ENCODE results near the gene DOK7.

Gene DOK7

DNA sequence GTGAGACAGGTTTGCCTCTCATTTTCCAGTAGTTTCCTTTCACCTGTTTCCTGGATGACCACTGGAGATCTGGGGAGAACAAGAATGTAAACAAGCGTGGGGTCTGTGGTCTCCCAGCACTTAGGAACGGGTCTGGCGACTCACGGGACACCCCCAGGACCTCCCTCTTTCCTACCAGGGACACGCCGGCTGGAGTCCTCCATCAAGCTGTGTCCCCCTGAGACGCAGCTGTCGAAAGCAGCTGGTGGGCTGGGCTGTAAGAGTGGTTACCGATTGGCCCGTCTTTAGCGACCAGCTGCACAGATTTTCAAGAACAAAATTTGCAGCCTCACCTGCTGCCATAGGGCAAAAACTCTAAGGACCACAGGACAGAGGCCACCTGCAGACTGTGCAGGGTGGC is 57.2 kb downstream of the DOK7 start:
- Histone ChIP-seq H3K4me2 (ENCODE audit: low read depth, low read length) (no peak overlapping the region), H4K20me1 (ENCODE audit: insufficient read depth, low read length) (no peaks in the 10 kb centered on the region), H3F3A (ENCODE audit: insufficient read depth, low read length) (no peaks in the 10 kb centered on the region), H3K9me3 (replicated peaks; ENCODE audit: insufficient read depth, low read length) (no peaks in the 10 kb centered on the region), H3K79me2 (ENCODE audit: low read length) (no peaks in the 10 kb centered on the region), H3K9me2 (replicated peaks; ENCODE audit: insufficient read depth, low read length) (no peaks in the 10 kb centered on the region), H3K9ac (ENCODE audit: low read length) (no peak overlapping the region), H2AFZ (ENCODE audit: low read length) (no peak overlapping the region), H3K4me1 (ENCODE audit: low read length) (no peaks in the 10 kb centered on the region), H3K27ac (ENCODE audit: low read length) (no peak overlapping the region), H3K4me3 (ENCODE audit: low read length) (no peak overlapping the region), H3K36me3 (replicated peaks; ENCODE audit: insufficient read depth, low read length) (no peaks in the 10 kb centered on the region; the same call in 1 of the 2 replicates), H3K27me3 (replicated peaks; ENCODE audit: insufficient read depth, low read length) (no peaks in the 10 kb centered on the region)
- TF ChIP-seq EZH2phosphoT487 (IDR thresholded peaks at IDR 0.05; ENCODE audit: low read length) (no peak), EZH2 (optimal IDR thresholded peaks at IDR 0.05; ENCODE audit: low read depth, low read length) (no peak)
- TF ChIP-seq, protein P1, sequence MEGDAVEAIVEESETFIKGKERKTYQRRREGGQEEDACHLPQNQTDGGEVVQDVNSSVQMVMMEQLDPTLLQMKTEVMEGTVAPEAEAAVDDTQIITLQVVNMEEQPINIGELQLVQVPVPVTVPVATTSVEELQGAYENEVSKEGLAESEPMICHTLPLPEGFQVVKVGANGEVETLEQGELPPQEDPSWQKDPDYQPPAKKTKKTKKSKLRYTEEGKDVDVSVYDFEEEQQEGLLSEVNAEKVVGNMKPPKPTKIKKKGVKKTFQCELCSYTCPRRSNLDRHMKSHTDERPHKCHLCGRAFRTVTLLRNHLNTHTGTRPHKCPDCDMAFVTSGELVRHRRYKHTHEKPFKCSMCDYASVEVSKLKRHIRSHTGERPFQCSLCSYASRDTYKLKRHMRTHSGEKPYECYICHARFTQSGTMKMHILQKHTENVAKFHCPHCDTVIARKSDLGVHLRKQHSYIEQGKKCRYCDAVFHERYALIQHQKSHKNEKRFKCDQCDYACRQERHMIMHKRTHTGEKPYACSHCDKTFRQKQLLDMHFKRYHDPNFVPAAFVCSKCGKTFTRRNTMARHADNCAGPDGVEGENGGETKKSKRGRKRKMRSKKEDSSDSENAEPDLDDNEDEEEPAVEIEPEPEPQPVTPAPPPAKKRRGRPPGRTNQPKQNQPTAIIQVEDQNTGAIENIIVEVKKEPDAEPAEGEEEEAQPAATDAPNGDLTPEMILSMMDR (IDR thresholded peaks at IDR 0.05; ENCODE audit: low read length) = no peak
- DNase-seq = no peak

DNA sequence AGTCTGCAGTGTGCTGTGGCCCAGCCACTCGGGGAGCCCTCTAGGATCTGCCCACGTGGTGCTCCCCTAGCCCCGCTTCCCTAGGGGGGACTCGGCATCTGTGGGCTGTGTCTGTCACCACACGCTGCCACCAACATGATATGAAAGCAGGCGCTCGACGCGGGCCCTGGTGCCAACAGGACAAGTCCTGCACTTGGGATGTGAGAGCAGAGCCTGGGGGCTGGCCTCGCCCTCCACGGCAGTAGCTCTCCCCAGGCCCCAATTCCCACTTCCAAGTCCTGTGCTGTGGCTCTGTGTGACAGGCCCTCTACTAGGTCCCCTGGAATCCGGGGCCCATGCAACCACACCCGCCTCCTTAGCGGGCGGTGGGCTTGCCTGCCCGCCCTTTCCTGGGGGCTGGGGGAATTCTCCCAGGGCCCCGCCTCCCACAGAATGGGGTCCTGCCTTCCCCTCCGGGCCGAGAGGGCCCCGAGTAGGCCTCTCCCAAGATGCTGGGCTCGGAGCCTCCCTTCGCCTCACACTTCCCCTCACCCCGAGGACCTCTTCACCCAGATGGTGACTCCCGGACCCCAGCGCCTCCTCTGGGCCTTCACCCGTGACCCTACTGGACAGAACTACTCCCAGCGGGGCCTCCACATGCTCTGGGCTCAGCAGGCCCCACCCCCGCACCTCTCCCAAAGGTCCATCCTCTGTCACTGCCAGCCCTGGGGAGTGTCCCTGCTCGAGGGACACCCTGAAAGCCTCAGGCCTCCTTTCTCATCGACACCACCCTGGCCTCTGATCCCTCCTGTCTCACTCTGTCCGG is 57.9 kb downstream of the DOK7 start:
- Histone ChIP-seq H3K4me1 (ENCODE audit: low read length) (no peaks in the 10 kb centered on the region), H3K27me3 (replicated peaks; ENCODE audit: insufficient read depth, low read length) (no peaks in the 10 kb centered on the region), H3K9me2 (replicated peaks; ENCODE audit: insufficient read depth, low read length) (no peaks in the 10 kb centered on the region), H3K36me3 (replicated peaks; ENCODE audit: insufficient read depth, low read length) (no peaks in the 10 kb centered on the region; the same call in 1 of the 2 replicates), H4K20me1 (ENCODE audit: insufficient read depth, low read length) (no peaks in the 10 kb centered on the region), H3F3A (ENCODE audit: insufficient read depth, low read length) (no peaks in the 10 kb centered on the region), H3K27ac (ENCODE audit: low read length) (no peak overlapping the region), H2AFZ (ENCODE audit: low read length) (no peak overlapping the region), H3K9ac (ENCODE audit: low read length) (no peak overlapping the region), H3K79me2 (ENCODE audit: low read length) (peaks cover 4% of the 10 kb centered on the region; the same call in 1 of the 2 replicates), H3K4me2 (ENCODE audit: low read depth, low read length) (no peak overlapping the region), H3K9me3 (replicated peaks; ENCODE audit: insufficient read depth, low read length) (no peaks in the 10 kb centered on the region), H3K4me3 (ENCODE audit: low read length) (no peak overlapping the region)
- no peak for TF ChIP-seq EZH2 (optimal IDR thresholded peaks at IDR 0.05; ENCODE audit: low read depth, low read length)
- no peak for TF ChIP-seq EZH2phosphoT487 (IDR thresholded peaks at IDR 0.05; ENCODE audit: low read length)
- TF ChIP-seq, protein P1 (IDR thresholded peaks at IDR 0.05; ENCODE audit: low read length) = no peak
- no peak for DNase-seq

DNA sequence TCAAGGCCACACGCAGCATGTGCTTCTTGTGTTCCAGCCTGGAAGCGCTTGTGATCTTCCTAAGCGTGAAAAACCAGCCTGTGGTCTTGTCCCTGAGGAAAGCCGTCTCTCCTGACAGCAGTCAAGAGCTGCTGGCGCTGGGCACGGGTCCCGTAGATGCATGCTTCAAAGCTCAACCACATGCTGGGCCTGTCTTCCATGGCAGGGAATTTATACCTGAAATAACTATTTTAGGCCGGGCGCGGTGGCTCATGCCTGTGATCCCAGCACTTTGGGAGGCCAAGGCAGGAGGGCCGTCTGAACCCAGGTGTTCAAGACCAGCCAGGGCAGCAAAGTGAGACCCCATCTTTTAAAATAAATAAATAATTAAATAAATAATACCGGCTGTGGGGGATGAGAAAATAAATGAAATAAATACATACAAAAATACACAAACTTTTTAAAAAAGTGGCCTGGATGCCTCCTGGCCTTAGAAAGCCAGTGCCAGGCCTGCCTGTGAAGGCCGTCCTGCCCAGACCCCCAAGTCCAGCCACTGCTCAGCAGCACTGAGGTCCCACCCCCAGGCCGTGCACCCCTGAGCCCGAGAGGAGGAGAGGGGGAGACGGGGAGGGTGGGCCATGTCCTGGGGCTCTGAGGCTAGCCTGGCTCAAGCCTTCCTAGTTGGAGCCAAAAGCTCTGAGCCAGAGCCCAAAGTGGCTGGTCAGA is 58.7 kb downstream of the DOK7 start:
- TF ChIP-seq, protein P1 (IDR thresholded peaks at IDR 0.05; ENCODE audit: low read length) = no peak
- TF ChIP-seq EZH2 (optimal IDR thresholded peaks at IDR 0.05; ENCODE audit: low read depth, low read length) (no peak), EZH2phosphoT487 (IDR thresholded peaks at IDR 0.05; ENCODE audit: low read length) (no peak)
- Histone ChIP-seq H3K36me3 (replicated peaks; ENCODE audit: insufficient read depth, low read length) (no peaks in the 10 kb centered on the region; the same call in 1 of the 2 replicates), H3F3A (ENCODE audit: insufficient read depth, low read length) (no peaks in the 10 kb centered on the region), H3K79me2 (ENCODE audit: low read length) (peaks cover 11% of the 10 kb centered on the region; the same call in 1 of the 2 replicates), H3K9me3 (replicated peaks; ENCODE audit: insufficient read depth, low read length) (no peaks in the 10 kb centered on the region), H3K4me1 (ENCODE audit: low read length) (no peaks in the 10 kb centered on the region), H2AFZ (ENCODE audit: low read length) (no peak overlapping the region), H3K4me3 (ENCODE audit: low read length) (no peak overlapping the region), H3K9me2 (replicated peaks; ENCODE audit: insufficient read depth, low read length) (no peaks in the 10 kb centered on the region), H4K20me1 (ENCODE audit: insufficient read depth, low read length) (no peaks in the 10 kb centered on the region), H3K9ac (ENCODE audit: low read length) (no peak overlapping the region), H3K27me3 (replicated peaks; ENCODE audit: insufficient read depth, low read length) (no peaks in the 10 kb centered on the region), H3K27ac (ENCODE audit: low read length) (no peak overlapping the region), H3K4me2 (ENCODE audit: low read depth, low read length) (no peak overlapping the region)
- DNase-seq = no peak

All from MM.1S (cell line).